DOHH2 (cell line): ENCODE measurements around the gene ZFP62.

ENCODE experiments used
- H3F3A ChIP-seq: fragments of 200-600 bp; sonication (generic), shearing (Covaris generic); 2 replicates; pipeline ENCODE4 v1.6.0; 2016; ENCODE audit warnings: antibody characterized with exemption, mild to moderate bottlenecking; ENCODE audit not compliant: control insufficient read depth, insufficient read depth
- H3K27ac ChIP-seq: fragments of 200-600 bp; sonication (generic); 2 replicates; pipeline ENCODE4 v1.5.1; 2014; ENCODE audit warnings: low read depth, mild to moderate bottlenecking, low read length, moderate library complexity
- H3K27me3 ChIP-seq: fragments of 200-600 bp; sonication (generic); 2 replicates; pipeline ENCODE4 v1.6.1; 2014; ENCODE audit warnings: mild to moderate bottlenecking, low read length, mixed read lengths; ENCODE audit not compliant: control insufficient read depth
- H3K36me3 ChIP-seq: fragments of 200-600 bp; sonication (generic); 2 replicates; pipeline ENCODE4 v1.6.1; 2014; ENCODE audit warnings: mild to moderate bottlenecking, low read length, moderate library complexity, mixed read lengths; ENCODE audit not compliant: control insufficient read depth
- H3K4me1 ChIP-seq: fragments of 200-600 bp; sonication (generic); 2 replicates; pipeline ENCODE4 v1.6.1; 2014; ENCODE audit warnings: mild to moderate bottlenecking, low read length, mixed read lengths; ENCODE audit not compliant: control insufficient read depth
- H3K4me2 ChIP-seq: fragments of 200-600 bp; sonication (generic); 2 replicates; pipeline ENCODE4 v1.6.0; 2014; ENCODE audit warnings: mild to moderate bottlenecking, low read length, moderate library complexity
- H3K4me3 ChIP-seq: fragments of 200-600 bp; sonication (generic); 2 replicates; pipeline ENCODE4 v1.5.1; 2014; ENCODE audit warnings: mild to moderate bottlenecking, low read length, mixed read lengths
- H3K79me2 ChIP-seq: fragments of 200-600 bp; sonication (generic); 2 replicates; pipeline ENCODE4 v1.6.1; 2014; ENCODE audit warnings: mild to moderate bottlenecking, low read length, mixed read lengths; ENCODE audit not compliant: control insufficient read depth
- H3K9me2 ChIP-seq: fragments of 200-600 bp; sonication (generic); replicated peaks from 2 replicates; pipeline ENCODE4 v1.6.1; 2014; ENCODE audit warnings: mild to moderate bottlenecking, low read length, mixed read lengths; ENCODE audit not compliant: control insufficient read depth
- H3K9me3 ChIP-seq: fragments of 200-600 bp; sonication (generic); 2 replicates; pipeline ENCODE4 v1.6.1; 2014; ENCODE audit warnings: antibody characterized with exemption, low read length, mixed read lengths; ENCODE audit not compliant: control insufficient read depth, insufficient read depth
- H4K20me1 ChIP-seq: fragments of 200-600 bp; sonication (generic); 2 replicates; pipeline ENCODE4 v1.6.0; 2014; ENCODE audit warnings: low read depth, mild to moderate bottlenecking, antibody characterized with exemption, low read length, moderate library complexity; ENCODE audit not compliant: control insufficient read depth, insufficient read depth
- CTCF ChIP-seq: fragments of 200-600 bp; sonication (generic); IDR thresholded peaks from one replicate; pipeline ENCODE4 v1.5.1; 2014; ENCODE audit warnings: antibody characterized with exemption, mild to moderate bottlenecking, low read depth, low read length; ENCODE audit not compliant: poor library complexity, severe bottlenecking
- EZH2phosphoT487 ChIP-seq: fragments of 200-600 bp; sonication (generic); IDR thresholded peaks from 2 replicates; pipeline ENCODE4 v1.6.1; 2017; ENCODE audit warnings: borderline replicate concordance, mild to moderate bottlenecking, antibody characterized with exemption, low read length, moderate library complexity, mixed read lengths

ZFP62 gene

GRCh38 chr5:180852495-180852894 lies 8.6 kb downstream of the ZFP62 start:
- Histone ChIP-seq H3K27ac (no peak overlapping the region), H3F3A (peaks cover 3% of the 10 kb centered on the region; the same call in 1 of the 2 replicates), H3K79me2 (peaks cover 30% of the 10 kb centered on the region), H3K9me2 (no peaks in the 10 kb centered on the region), H3K27me3 (no peaks in the 10 kb centered on the region), H3K4me1 (no peaks in the 10 kb centered on the region), H3K4me2 (no peak overlapping the region), H3K36me3 (peaks cover 80% of the 10 kb centered on the region), H4K20me1 (no peaks in the 10 kb centered on the region), H3K9me3 (peaks cover 17% of the 10 kb centered on the region; the same call in 1 of the 2 replicates), H3K4me3 (no peak overlapping the region)
- no peak for TF ChIP-seq EZH2phosphoT487
- no peak for TF ChIP-seq CTCF

GRCh38 chr5:180850434-180851078 lies 10.5 kb downstream of the ZFP62 start:
- Histone ChIP-seq H3K36me3 (peaks cover 72% of the 10 kb centered on the region), H3K27me3 (no peaks in the 10 kb centered on the region), H3K27ac (no peak overlapping the region), H4K20me1 (no peaks in the 10 kb centered on the region), H3K4me2 (no peak overlapping the region), H3K9me3 (peaks cover 17% of the 10 kb centered on the region; the same call in 1 of the 2 replicates), H3F3A (peaks cover 3% of the 10 kb centered on the region; the same call in 1 of the 2 replicates), H3K79me2 (peaks cover 21% of the 10 kb centered on the region), H3K4me1 (no peaks in the 10 kb centered on the region), H3K4me3 (no peak overlapping the region), H3K9me2 (no peaks in the 10 kb centered on the region)
- TF ChIP-seq EZH2phosphoT487 (no peak), CTCF (no peak)

GRCh38 chr5:180849827-180850226 lies 11.2 kb downstream of the ZFP62 start:
- TF ChIP-seq EZH2phosphoT487 = no peak
- no peak overlapping the region for H3K4me3 ChIP-seq
- H3K4me2 ChIP-seq = no peak overlapping the region
- H3K36me3 ChIP-seq = peaks cover 68% of the 10 kb centered on the region
- no peaks in the 10 kb centered on the region for H3K9me2 ChIP-seq
- H3F3A ChIP-seq = peaks cover 3% of the 10 kb centered on the region; the same call in 1 of the 2 replicates
- H3K79me2 ChIP-seq = peaks cover 21% of the 10 kb centered on the region
- H4K20me1 ChIP-seq = no peaks in the 10 kb centered on the region
- H3K4me1 ChIP-seq = no peaks in the 10 kb centered on the region
- H3K27me3 ChIP-seq = no peaks in the 10 kb centered on the region
- H3K9me3 ChIP-seq = peaks cover 17% of the 10 kb centered on the region; the same call in 1 of the 2 replicates
- no peak overlapping the region for H3K27ac ChIP-seq

GRCh38 chr5:180848878-180849277 lies 12.2 kb downstream of the ZFP62 start:
- no peaks in the 10 kb centered on the region for H4K20me1 ChIP-seq
- no peak overlapping the region for H3K4me2 ChIP-seq
- H3K27ac ChIP-seq = no peak overlapping the region
- no peaks in the 10 kb centered on the region for H3K27me3 ChIP-seq
- H3F3A ChIP-seq = peaks cover 3% of the 10 kb centered on the region; the same call in 1 of the 2 replicates
- H3K9me3 ChIP-seq = peaks cover 17% of the 10 kb centered on the region; the same call in 1 of the 2 replicates
- no peaks in the 10 kb centered on the region for H3K9me2 ChIP-seq
- H3K4me3 ChIP-seq = no peak overlapping the region
- no peaks in the 10 kb centered on the region for H3K4me1 ChIP-seq
- peaks cover 65% of the 10 kb centered on the region for H3K36me3 ChIP-seq
- TF ChIP-seq EZH2phosphoT487 (no peak), CTCF (peak; percentile 24)
- H3K79me2 ChIP-seq = peaks cover 13% of the 10 kb centered on the region
